K562 (cell line): Measurements from ENCODE around the gene PRDM15. TPM values are rescaled to one million over a fixed set of nuclear protein-coding genes. Genes with fewer than 3 reads are reported as not detected.

Experiments
- DPF2 ChIP-seq: fragments of 450-650 bp; IDR thresholded peaks from 2 replicates; pipeline ENCODE4 v1.6.1; 2016
- ETS2 ChIP-seq: IDR thresholded peaks from 2 replicates; pipeline ENCODE4 v1.6.1; 2016; ENCODE audit warnings: borderline replicate concordance, missing genetic modification characterization, mild to moderate bottlenecking, moderate library complexity, missing compliant biosample characterization; ENCODE audit not compliant: poor library complexity, severe bottlenecking
- GTF2E2 ChIP-seq: fragments of 200-800 bp; sonication (Bioruptor generic); IDR thresholded peaks from 2 replicates; pipeline ENCODE4 v1.6.1; 2016; ENCODE audit warnings: missing genetic modification characterization, missing compliant biosample characterization
- HMG20A ChIP-seq: fragments of 450-650 bp; formaldehyde crosslinking; conservative IDR thresholded peaks from 2 replicates; pipeline ENCODE4 v1.4.0; 2020; ENCODE audit warnings: mild to moderate bottlenecking, mixed read lengths
- KLF6 ChIP-seq: fragments of 250-450 bp; sonication (Bioruptor Pico); IDR thresholded peaks from 2 replicates; pipeline ENCODE4 v1.4.0; 2020; ENCODE audit warnings: mild to moderate bottlenecking, moderate library complexity, borderline replicate concordance
- MAFG ChIP-seq: fragments of 450-650 bp; conservative IDR thresholded peaks from 2 replicates; pipeline ENCODE4 v1.6.1; 2016; ENCODE audit warnings: missing genetic modification characterization, missing compliant biosample characterization
- NONO ChIP-seq, 2 experiments: fragments of 200-400 bp in 1 of 2; fragments of 450-650 bp in 1 of 2; formaldehyde crosslinking in 1 of 2; IDR thresholded peaks; 2 replicates each; pipeline ENCODE4 v1.6.1; 2017; ENCODE audit warnings: low read depth in 2 of 2, mild to moderate bottlenecking in 2 of 2, moderate library complexity in 2 of 2, low read length in 1 of 2
- NUFIP1 ChIP-seq: fragments of 450-650 bp; IDR thresholded peaks from 2 replicates; pipeline ENCODE4 v1.6.1; 2018; ENCODE audit not compliant: partially characterized antibody
- RBFOX2 ChIP-seq: fragments of 200-400 bp; formaldehyde crosslinking; IDR thresholded peaks from 2 replicates; pipeline ENCODE4 v1.6.1; 2017; ENCODE audit warnings: low read depth, mild to moderate bottlenecking, low read length, moderate library complexity
- SAFB ChIP-seq: fragments of 200-400 bp; formaldehyde crosslinking; IDR thresholded peaks from 2 replicates; pipeline ENCODE4 v1.6.1; 2017; ENCODE audit warnings: low read depth, low read length, borderline replicate concordance
- SMARCB1 ChIP-seq: IDR thresholded peaks from 2 replicates; pipeline ENCODE4 v1.6.1; 2011; ENCODE audit warnings: improper control_type of control experiment, low read depth; ENCODE audit not compliant: insufficient read length
- SPI1 ChIP-seq: IDR thresholded peaks from 2 replicates; pipeline ENCODE4 v1.6.1; 2011; ENCODE audit warnings: low read depth, low read length, control low read depth, borderline replicate concordance
- TBP ChIP-seq: optimal IDR thresholded peaks from 2 replicates; pipeline ENCODE3; 2011; ENCODE audit warnings: low read depth, low read length, improper control_type of control experiment
- TCFL5 ChIP-seq: fragments of 250-450 bp; sonication (Bioruptor Pico); conservative IDR thresholded peaks from 2 replicates; pipeline ENCODE4 v1.6.1; 2021; ENCODE audit warnings: mild to moderate bottlenecking, moderate library complexity, matching md5 sums
- TFAM ChIP-seq: fragments of 250-450 bp; sonication (Bioruptor Pico); conservative IDR thresholded peaks from 2 replicates; pipeline ENCODE4 v1.5.0; 2021; ENCODE audit warnings: mild to moderate bottlenecking, moderate library complexity
- U2AF1 ChIP-seq: fragments of 200-400 bp; formaldehyde crosslinking; optimal IDR thresholded peaks from 2 replicates; pipeline ENCODE3; 2017; ENCODE audit warnings: mild to moderate bottlenecking, low read depth, low read length, moderate library complexity
- U2AF2 ChIP-seq: fragments of 200-400 bp; formaldehyde crosslinking; optimal IDR thresholded peaks from 2 replicates; pipeline ENCODE3; 2017; ENCODE audit warnings: low read depth, mild to moderate bottlenecking, low read length
- XRCC3 ChIP-seq: fragments of 450-650 bp; IDR thresholded peaks from 2 replicates; pipeline ENCODE4 v1.6.1; 2017; ENCODE audit warnings: mild to moderate bottlenecking, moderate library complexity
- ZBTB8A ChIP-seq: fragments of 450-650 bp; IDR thresholded peaks from 2 replicates; pipeline ENCODE4 v1.6.1; 2018; ENCODE audit warnings: mild to moderate bottlenecking, moderate library complexity; ENCODE audit not compliant: partially characterized antibody
- ZNF644 ChIP-seq: fragments of 200-800 bp; sonication (Bioruptor generic); IDR thresholded peaks from 2 replicates; pipeline ENCODE4 v1.6.1; 2016; ENCODE audit warnings: low read depth, missing genetic modification characterization, missing compliant biosample characterization
- ZNF699 ChIP-seq: fragments of 250-450 bp; sonication (Bioruptor Pico); IDR thresholded peaks from 2 replicates; pipeline ENCODE4 v1.8.0; 2021; ENCODE audit warnings: mild to moderate bottlenecking, moderate library complexity; ENCODE audit not compliant: insufficient replicate concordance
- ZNF717 ChIP-seq: fragments of 250-450 bp; sonication (Bioruptor Pico); IDR thresholded peaks from 2 replicates; pipeline ENCODE4 v1.5.0; 2021
- polyA plus RNA-seq, 8 experiments: library from polyadenylated mRNA; depleted of rRNA in 4 of 8; stranded (reverse) in 5 of 8; unstranded in 3 of 8; fragments of >200 nt; fragmentation: Nextera tagmentation in 2 of 8; fragmentation: Illumina TruSeq in 1 of 8; extraction: Ambion mirVana in 2 of 8; extraction: Trizol in 1 of 8; gene quantifications; 2 replicates each; pipeline versions ENCODE4 v1.2.1 to v1.2.3, GENCODE V29; 2011 to 2014; ENCODE audit warnings: inconsistent platforms in 1 of 8, missing spikeins in 1 of 8
- total RNA-seq, 7 experiments: library from RNA; depleted of rRNA in 6 of 7; stranded (reverse); fragments of >200 nt in 6 of 7; fragmentation: Illumina TruSeq in 2 of 7; extraction: Trizol in 2 of 7; gene quantifications; 2 replicates each; pipeline versions ENCODE4 v1.2.1 to v1.2.3, GENCODE V29; 2011 to 2021; ENCODE audit warnings: low replicate concordance in 1 of 7
- TF ChIP-seq, protein P1 (sequence below): sonication (generic); formaldehyde crosslinking; IDR thresholded peaks from 2 replicates; pipeline ENCODE4 v1.8.0; 2023; ENCODE audit warnings: mild to moderate bottlenecking, missing genetic modification reagents
- TF ChIP-seq, protein P2 (sequence below): fragments of 450-650 bp; IDR thresholded peaks from 2 replicates; pipeline ENCODE4 v1.6.1; 2016; ENCODE audit warnings: mild to moderate bottlenecking

The PRDM15 gene
- total and polyA plus RNA-seq, 9 of the 15 experiments (the other 6 are each of a cell fraction or from before 2014, with no cell fraction given): 0.93 to 9.2 (median 6.2) TPM

DNA sequence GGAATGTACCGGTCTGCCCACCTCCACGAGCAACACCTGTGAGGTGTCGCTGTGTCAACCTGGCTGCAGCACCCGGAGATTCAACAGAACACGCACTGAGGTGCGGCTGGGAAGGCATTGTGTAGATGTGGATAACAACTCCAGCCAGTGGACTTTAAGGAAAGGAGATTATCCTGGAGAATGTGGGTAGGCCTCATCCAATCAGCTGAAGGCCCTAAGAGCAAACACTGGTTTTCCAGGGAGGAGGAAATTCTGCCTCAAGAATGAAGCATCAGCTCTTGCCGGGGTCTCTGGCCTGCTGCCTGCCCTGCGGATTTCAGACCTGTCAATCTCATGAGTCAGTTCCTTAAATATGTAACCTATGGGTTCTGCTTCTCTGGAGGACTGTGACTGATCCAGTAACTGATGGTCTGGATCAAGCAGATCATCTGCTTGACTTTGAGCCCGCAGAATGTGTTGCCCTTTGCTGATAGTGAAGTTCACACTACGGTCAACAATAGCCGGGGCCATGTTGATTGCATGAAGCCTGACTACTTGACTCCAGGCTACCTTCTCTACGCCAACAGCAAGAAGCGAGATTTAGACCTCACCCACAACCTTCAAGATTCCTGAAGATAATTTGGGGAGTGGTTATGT lies 15.9 kb upstream of the PRDM15 start (continued):
- TF ChIP-seq, protein P1, sequence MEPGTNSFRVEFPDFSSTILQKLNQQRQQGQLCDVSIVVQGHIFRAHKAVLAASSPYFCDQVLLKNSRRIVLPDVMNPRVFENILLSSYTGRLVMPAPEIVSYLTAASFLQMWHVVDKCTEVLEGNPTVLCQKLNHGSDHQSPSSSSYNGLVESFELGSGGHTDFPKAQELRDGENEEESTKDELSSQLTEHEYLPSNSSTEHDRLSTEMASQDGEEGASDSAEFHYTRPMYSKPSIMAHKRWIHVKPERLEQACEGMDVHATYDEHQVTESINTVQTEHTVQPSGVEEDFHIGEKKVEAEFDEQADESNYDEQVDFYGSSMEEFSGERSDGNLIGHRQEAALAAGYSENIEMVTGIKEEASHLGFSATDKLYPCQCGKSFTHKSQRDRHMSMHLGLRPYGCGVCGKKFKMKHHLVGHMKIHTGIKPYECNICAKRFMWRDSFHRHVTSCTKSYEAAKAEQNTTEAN (CRISPR knock-in tag): no peak
- TF ChIP-seq SMARCB1 (no peak), KLF6 (CRISPR knock-in tag) (0 out of 2 replicates have a peak, but pooled peaks have one; percentile 8), ZNF644 (tag) (0 out of 2 replicates have a peak, but pooled peaks have one; percentile 40), U2AF2 (no peak), ZNF699 (no peak), U2AF1 (no peak), TFAM (no peak), SPI1 (peak; percentile 90), GTF2E2 (tag) (no peak), TCFL5 (CRISPR knock-in tag) (no peak), MAFG (no peak), TBP (no peak), HMG20A (CRISPR knock-in tag) (no peak), NUFIP1 (no peak), RBFOX2 (no peak), ETS2 (tag) (no peak), ZBTB8A (no peak), ZNF717 (CRISPR knock-in tag) (no peak), DPF2 (peak; percentile 84), XRCC3 (no peak), SAFB (no peak), NONO (IDR thresholded peaks at IDR 0.05; ENCODE audit: low read depth in 2 of 2, low read length in 1 of 2) (no peak)
- TF ChIP-seq, protein P2, sequence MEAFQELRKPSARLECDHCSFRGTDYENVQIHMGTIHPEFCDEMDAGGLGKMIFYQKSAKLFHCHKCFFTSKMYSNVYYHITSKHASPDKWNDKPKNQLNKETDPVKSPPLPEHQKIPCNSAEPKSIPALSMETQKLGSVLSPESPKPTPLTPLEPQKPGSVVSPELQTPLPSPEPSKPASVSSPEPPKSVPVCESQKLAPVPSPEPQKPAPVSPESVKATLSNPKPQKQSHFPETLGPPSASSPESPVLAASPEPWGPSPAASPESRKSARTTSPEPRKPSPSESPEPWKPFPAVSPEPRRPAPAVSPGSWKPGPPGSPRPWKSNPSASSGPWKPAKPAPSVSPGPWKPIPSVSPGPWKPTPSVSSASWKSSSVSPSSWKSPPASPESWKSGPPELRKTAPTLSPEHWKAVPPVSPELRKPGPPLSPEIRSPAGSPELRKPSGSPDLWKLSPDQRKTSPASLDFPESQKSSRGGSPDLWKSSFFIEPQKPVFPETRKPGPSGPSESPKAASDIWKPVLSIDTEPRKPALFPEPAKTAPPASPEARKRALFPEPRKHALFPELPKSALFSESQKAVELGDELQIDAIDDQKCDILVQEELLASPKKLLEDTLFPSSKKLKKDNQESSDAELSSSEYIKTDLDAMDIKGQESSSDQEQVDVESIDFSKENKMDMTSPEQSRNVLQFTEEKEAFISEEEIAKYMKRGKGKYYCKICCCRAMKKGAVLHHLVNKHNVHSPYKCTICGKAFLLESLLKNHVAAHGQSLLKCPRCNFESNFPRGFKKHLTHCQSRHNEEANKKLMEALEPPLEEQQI: no peak
